Embryonic facial prominence (tissue), 1 donor: ENCODE measurements around the gene HIPK2.
"Not testable (repeated sequence)": the region's sequence is repeated elsewhere in the genome, so short reads cannot be mapped to it uniquely, and the experiment has no call there.

ENCODE experiments used
- DNase-seq: peaks from one replicate; pipeline ENCODE4 v3.0.0-alpha.2; 2016; ENCODE audit errors: extremely low spot score

The HIPK2 gene

GRCh38 chr7:139568346-139568675 is 209.5 kb downstream of the HIPK2 start:
- no peak for DNase-seq

- no peak for DNase-seq
These were observed 210.0 kb downstream of the HIPK2 start for GRCh38 chr7:139567647-139568345.

- no peak for DNase-seq
These were observed 210.8 kb downstream of the HIPK2 start for GRCh38 chr7:139566736-139567646.

- no peak for DNase-seq
These were observed 211.7 kb downstream of the HIPK2 start for GRCh38 chr7:139566075-139566474.

- DNase-seq = no peak
These were observed 213.9 kb downstream of the HIPK2 start for GRCh38 chr7:139563856-139564255.

- DNase-seq = no peak
These were observed 214.7 kb downstream of the HIPK2 start for GRCh38 chr7:139562961-139563565.

- DNase-seq = no peak
These were observed 215.3 kb downstream of the HIPK2 start for GRCh38 chr7:139562491-139562890.

GRCh38 chr7:139560678-139561077 is 217.1 kb downstream of the HIPK2 start:
- no peak for DNase-seq

GRCh38 chr7:139560199-139560598 is 217.6 kb downstream of the HIPK2 start:
- DNase-seq = no peak

GRCh38 chr7:139559364-139560105 is 218.3 kb downstream of the HIPK2 start:
- no peak for DNase-seq

- no peak for DNase-seq
These were observed 219.8 kb downstream of the HIPK2 start for GRCh38 chr7:139557857-139558581.

- DNase-seq = not testable (repeated sequence)
These were observed 223.7 kb downstream of the HIPK2 start for GRCh38 chr7:139553991-139554700.

GRCh38 chr7:139548302-139549028 is 229.3 kb downstream of the HIPK2 start:
- no peak for DNase-seq

GRCh38 chr7:139544645-139545044 is 233.2 kb downstream of the HIPK2 start:
- DNase-seq = no peak

- DNase-seq = no peak
These were observed 233.8 kb downstream of the HIPK2 start for GRCh38 chr7:139543801-139544603.

GRCh38 chr7:139542308-139543151 is 235.3 kb downstream of the HIPK2 start:
- no peak for DNase-seq

GRCh38 chr7:139541600-139542307 is 236.0 kb downstream of the HIPK2 start:
- DNase-seq = no peak

GRCh38 chr7:139540203-139540602 is 237.6 kb downstream of the HIPK2 start:
- DNase-seq = no peak
